Measurements from ENCODE around the gene RPS6KA2.

The RPS6KA2 gene

DNA sequence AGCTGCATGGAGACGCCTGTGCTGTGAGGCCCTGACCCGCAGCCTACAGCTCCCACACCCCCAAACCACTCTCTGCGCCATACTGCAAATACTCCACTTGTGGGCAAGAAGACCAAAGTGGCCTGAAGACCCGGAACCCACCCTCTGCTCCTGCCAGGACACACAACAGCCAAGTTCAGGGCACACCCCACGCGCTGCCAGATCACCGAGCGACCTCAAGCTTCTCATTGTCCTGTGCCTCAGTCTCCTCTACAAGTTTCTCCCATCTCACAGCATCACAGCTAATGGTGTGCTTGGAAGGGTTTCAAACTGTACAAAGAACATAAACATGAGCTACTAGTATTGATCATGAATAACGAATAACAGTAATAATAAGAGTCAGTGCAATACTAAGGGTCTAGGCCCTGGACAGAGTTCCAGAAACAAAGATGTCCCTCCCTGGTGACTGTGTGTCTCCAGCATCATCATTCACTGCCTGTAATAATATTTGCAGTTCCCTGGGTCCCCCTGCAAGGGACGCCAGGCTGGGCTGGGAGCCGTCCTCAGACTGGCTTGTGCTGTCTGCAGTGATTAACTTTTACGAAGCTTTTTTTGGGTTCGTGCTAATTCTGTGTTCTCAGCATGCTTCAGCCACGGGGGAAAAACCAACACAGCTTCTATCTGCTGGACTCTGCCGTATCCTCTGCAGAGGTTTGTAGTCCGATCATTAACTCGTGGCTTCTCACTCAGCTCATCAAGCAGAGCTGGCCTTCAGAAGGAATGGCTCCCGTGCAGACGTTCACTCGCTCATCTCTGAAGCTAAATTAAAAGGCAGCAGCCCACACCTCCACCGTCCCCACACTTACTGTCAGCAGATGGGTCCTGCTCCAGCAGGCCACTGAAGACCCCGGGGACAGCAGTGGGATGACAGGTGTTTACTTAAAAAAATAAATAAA, 162.7 kb downstream of the RPS6KA2 start:
- no peak for DNase-seq

GRCh38 chr6:166463359-166464067, 163.5 kb downstream of the RPS6KA2 start:
- no peak for DNase-seq

DNA sequence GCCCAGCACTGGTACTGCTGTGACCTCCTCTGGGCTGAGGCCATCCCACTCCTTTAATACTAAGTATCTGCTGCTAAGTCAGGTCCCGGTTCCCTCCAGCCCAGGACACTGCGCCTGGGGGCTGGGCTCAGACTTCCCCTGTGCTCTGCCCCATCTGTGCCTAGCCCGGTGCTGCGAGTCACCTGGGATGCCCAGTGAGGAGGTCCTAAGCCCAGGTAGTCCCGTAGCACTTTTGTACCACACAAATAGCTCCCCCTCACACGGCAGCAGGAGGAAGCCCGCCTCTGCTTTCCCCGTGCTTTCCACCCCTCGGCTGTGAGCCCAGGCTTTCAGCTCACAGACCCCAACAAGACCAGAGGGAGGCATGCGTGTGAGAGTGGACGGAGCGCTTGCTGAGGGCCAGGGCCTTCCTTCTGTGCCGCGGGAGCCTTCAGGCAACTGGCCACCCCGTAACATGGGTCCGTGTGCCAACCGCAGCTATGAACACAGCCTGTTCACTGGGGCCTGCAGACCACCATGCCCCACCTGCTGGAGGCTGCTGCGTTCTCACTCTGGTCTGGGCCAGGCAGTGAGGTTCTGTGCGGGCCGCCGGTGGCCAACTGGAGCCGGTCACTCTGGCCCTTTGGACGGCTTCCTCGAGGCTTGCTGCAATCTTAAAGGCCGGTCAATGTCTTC, 164.5 kb downstream of the RPS6KA2 start:
- DNase-seq: no peak

DNA sequence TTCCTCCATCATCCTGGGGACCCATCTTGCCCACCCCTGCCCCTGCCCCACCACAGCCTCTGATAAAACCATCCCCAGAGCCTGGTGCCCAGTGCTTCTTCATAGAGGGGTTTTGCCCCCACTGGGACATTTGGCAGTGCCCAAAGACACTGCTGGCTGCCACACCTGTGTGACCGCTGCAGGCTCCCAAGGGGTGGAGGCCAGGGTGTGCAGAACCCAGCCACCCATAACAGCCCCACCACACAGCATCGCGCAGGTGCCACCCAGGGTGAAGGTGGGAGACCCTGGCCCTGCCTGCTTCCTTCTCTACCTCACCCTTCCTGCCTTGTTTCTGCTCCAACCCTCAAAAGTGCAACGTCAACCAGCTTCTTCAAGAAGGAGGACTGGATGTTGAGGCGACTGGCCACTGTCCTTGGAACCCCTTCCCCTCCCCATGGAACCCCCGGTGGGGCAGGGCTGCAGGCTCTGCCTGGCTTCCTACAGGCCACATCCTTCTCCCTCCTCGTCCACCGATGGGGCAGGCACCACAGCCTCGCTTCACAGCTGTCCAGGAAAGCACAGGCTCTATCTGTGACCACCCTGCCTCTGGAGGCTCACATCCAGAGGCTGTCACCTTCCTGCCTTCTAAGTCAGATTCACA, 165.1 kb downstream of the RPS6KA2 start:
- no peak for DNase-seq

- no peak for DNase-seq
Measured at GRCh38 chr6:166460473-166461437, 166.3 kb downstream of the RPS6KA2 start.

GRCh38 chr6:166459906-166460305, 167.1 kb downstream of the RPS6KA2 start:
- DNase-seq: no peak

GRCh38 chr6:166459272-166459671, 167.8 kb downstream of the RPS6KA2 start:
- no peak for DNase-seq

DNA sequence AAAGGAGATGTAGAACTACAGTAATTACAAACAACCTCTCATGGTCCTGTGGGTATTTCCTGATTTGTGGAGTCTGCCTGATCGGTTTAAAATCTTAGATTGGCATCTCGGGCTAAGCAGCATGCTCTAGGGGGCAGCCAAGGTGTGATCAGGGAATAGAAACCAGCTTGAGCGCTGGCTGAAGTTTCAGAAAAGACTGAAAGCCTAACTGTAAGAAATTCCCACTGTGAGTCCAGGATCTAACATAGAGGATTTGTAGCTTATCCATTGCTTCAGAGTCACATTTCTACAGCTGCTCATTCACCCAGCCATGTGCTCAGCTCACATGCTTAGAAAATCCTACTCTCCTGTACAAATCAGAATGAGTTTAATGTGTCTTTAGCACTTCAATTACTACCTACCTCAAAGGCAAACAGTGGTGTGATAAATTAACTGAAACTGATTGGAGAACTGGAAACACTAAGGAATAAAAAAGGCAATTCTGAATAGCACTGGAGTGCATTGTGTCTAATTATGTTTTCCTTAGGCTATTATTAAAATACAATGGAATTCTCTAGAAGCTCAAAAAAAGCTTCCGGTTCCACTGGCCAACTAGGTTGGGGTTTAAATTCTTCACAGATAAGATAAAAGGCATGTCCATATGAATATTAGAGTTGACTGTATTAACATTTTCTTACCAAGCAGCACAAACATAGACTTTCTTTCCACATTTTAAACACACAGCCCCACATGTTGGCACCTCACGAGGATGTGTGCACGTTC, 170.5 kb downstream of the RPS6KA2 start:
- peak; percentile 20 for DNase-seq

DNA sequence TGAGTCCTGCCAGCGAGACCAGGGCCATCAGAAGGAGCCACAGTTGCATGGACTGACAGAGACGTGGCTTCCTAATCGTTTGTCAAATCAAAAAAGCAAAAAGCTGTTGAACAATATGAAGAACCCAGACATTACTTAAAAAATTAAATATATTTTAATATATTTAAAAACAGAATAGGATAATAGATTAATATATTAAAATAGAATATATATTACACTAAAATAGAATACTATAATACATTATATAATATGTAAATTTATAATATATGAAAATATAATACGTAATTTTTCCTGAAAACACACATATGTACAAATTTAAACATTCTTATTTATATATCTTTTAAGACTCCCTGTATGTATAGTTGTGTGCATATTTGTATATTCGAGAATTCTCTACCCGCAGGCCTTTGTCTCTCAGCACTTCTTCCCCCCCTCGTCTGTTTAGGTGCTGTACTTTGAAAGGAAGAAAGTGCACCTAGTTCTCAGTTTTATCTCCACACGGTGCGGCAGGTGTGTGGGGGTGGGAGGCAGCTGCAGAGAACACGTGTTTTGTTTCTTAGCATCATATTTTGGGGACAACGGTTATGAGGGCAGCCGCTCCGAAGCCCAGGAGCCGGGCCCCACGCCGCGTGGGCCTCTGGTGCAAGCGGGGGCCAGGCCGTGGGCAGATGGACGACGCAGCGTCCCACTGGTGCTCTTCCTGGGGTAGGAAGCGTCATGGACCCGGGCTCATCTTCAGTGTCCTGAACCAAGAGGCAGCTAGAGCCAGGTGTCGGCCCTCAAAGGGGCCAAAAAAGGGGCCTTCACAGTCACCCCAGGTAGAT, 172.1 kb downstream of the RPS6KA2 start:
- no peak for DNase-seq

GRCh38 chr6:166453651-166454050, 173.4 kb downstream of the RPS6KA2 start:
- DNase-seq: no peak

DNA sequence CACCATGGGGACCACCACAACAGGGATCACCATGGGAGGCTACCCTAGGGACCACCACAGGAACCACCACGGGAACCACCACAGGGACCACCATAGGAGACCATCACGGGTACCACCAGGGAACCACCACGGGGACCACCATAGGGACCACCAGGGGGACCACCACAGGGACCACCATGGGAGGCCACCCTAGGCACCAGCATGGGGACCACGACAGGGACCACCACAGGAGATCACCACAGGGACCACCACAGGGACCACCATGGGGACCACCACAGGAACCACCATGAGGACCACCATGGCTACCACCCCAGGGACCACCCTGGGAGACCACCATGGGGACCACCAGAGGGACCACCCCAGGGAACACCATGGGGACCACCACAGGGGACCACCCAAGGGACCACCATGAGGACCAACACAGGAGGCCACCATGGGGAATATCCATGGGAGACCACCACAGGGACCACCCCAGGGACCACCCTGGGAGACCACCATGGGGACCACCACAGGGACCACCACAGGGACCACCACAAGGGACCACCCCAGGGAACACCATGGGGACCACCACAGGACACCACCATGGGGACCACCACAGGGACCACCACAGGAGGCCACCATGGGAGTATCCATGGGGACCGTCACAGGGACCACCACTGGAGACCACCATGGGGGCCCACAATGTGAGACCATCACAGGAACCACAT, 176.7 kb downstream of the RPS6KA2 start:
- no peak for DNase-seq

GRCh38 chr6:166449641-166450040, 177.4 kb downstream of the RPS6KA2 start:
- DNase-seq: no peak

DNA sequence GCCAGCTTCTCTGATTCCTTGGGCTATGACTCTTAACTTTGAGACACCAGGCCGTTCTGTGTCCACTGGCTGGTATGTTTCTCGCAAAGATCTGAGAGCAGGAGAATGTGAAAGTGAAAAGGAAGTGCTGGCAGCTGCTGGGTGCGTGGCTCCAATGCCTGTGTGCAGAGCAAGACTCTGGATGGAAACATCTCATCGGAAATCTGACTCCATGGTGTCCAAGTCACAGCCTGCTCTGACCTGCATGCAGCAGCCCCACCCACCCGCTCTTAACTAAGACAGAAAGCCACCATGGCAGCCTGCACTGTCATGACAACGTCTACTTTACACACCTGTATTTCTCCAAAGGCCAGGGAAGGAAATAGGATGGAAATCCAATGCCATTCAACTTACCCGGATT, 178.0 kb downstream of the RPS6KA2 start:
- DNase-seq: no peak

GRCh38 chr6:166448432-166448831, 178.6 kb downstream of the RPS6KA2 start:
- DNase-seq: no peak

GRCh38 chr6:166446567-166447065, 180.4 kb downstream of the RPS6KA2 start:
- DNase-seq: no peak

DNA sequence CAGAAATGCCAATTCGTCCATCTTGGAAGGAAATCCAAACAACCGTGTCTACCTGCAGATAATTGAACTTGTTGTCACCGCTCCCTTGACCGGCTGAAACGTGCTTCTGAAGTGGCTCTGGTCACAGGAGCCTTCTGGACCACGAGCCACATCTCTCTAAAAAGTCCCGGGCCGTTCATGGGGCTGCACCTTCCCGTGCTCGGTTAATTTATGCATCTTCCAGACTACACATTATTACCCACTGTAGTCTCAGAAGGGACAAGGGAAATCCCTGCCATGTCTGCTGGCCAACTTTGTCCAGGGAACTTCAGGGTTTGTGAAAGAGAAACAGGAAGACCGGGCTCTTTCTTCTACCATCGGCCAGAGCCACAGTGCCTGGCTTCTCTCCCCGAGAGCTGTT, 180.9 kb downstream of the RPS6KA2 start:
- DNase-seq: no peak

DNA sequence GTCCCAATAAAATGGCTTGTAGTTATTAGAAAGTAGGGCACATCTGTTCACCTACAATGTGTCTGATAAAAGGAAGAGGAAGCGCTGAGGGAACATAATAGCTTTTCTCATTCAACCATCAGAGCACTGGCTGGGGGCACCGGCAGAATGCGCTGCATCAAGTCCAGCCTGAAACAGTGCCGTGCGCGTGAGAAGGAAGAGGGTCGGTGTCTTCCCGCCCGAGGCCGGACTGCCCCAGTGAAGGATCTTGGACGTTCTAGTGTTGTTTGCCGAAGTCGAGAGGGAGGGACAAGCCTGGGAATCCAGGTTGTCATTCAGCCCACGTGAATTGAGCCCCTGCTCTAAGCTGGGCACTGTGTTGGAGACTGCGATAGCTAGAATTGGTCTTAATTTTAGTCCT, 182.6 kb downstream of the RPS6KA2 start:
- DNase-seq: no peak

DNA sequence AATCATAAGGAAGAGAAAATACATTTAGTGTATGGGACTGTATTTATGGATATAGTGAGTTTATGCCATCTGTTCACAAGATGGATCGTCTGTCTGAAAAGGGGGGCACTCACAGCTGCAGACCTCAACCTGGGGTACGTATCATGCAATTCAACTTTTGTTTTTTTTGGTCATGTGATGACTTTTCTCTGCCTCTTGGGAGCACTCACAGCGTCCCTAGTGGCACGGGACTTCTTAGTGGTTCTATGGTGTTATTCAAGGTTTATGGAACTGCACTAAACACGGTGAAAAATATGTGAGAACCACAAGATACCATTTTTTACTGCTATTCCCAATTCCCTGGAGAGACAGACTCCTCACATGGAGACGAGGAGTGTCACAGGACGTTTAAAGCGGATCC, 183.9 kb downstream of the RPS6KA2 start:
- DNase-seq: no peak

DNA sequence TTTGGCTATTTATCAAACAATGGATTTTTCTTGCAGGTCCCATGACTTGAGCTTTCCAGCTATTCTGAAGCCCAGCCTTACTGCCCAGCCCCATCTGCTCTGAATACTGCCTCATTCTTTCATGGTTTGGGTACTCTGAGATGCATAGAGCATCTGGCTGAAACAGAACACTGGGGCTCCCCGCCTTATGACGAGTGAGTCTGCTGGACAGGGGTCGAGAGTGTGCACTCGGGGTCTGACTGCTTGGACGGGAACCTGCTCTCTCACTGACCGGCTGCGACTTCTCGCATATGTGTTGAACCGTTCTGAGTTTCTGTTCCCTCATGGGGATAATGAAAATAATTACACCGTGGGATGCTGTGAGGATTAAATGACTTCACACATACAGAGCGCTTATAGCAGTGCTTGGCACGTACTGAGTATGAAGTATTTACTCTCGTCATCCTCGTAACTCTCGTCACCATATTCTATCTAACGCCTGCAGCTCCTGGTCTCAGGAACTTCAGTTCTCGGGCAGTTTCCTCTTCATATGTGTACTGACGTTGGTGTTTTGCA, 184.8 kb downstream of the RPS6KA2 start:
- DNase-seq: no peak

Measured in fibroblast of skin of scalp (primary cell).